HepG2 (cell line): ENCODE data around the gene DHX16. TPM values are rescaled to one million over a fixed set of nuclear protein-coding genes. Genes with fewer than 3 reads are reported as not detected.

Experiments used
- CBX5 ChIP-seq: sonication (generic); formaldehyde crosslinking; IDR thresholded peaks from 2 replicates; pipeline ENCODE4 v1.4.0; 2020; ENCODE audit warnings: missing genetic modification reagents, borderline replicate concordance
- FOXJ3 ChIP-seq: sonication (generic); formaldehyde crosslinking; IDR thresholded peaks from 2 replicates; pipeline ENCODE4 v1.4.0; 2020; ENCODE audit warnings: missing genetic modification reagents, mild to moderate bottlenecking, borderline replicate concordance
- GATA4 ChIP-seq: sonication (generic); IDR thresholded peaks from 2 replicates; pipeline ENCODE4 v1.6.1; 2016; ENCODE audit warnings: antibody characterized with exemption, low read depth, borderline replicate concordance
- MIER2 ChIP-seq: IDR thresholded peaks from 2 replicates; pipeline ENCODE4 v1.6.1; 2016; ENCODE audit warnings: missing biosample characterization, missing genetic modification reagents
- POLR2AphosphoS2 ChIP-seq: IDR thresholded peaks from 2 replicates; pipeline ENCODE4 v1.6.1; 2011; ENCODE audit warnings: low read depth, low read length, improper control_type of control experiment
- SMARCC2 ChIP-seq: fragments of 450-650 bp; IDR thresholded peaks from 2 replicates; pipeline ENCODE4 v1.6.1; 2017; ENCODE audit warnings: antibody characterized with exemption, mild to moderate bottlenecking
- ZBTB21 ChIP-seq: sonication (generic); formaldehyde crosslinking; IDR thresholded peaks from 2 replicates; pipeline ENCODE4 v1.4.0; 2020; ENCODE audit warnings: missing genetic modification reagents
- ZNF383 ChIP-seq: sonication (generic); formaldehyde crosslinking; IDR thresholded peaks from 2 replicates; pipeline ENCODE4 v1.4.0; 2020; ENCODE audit warnings: missing genetic modification reagents, mild to moderate bottlenecking, borderline replicate concordance
- ZNF430 ChIP-seq: sonication (generic); formaldehyde crosslinking; IDR thresholded peaks from 2 replicates; pipeline ENCODE4 v1.9.0; 2021; ENCODE audit warnings: mild to moderate bottlenecking, missing genetic modification reagents
- ZNF780A ChIP-seq: sonication (generic); formaldehyde crosslinking; IDR thresholded peaks from 2 replicates; pipeline ENCODE4 v1.8.0; 2022; ENCODE audit warnings: mild to moderate bottlenecking, missing genetic modification reagents, moderate library complexity
- polyA plus RNA-seq, 8 experiments: library from polyadenylated mRNA; depleted of rRNA in 3 of 8; stranded (reverse) in 7 of 8; unstranded in 1 of 8; fragments of >200 nt; fragmentation: Illumina TruSeq in 4 of 8; extraction: Trizol in 4 of 8; gene quantifications; 2 replicates each; pipeline versions ENCODE4 v1.2.1 to v1.2.3, GENCODE V29; 2011 to 2016; ENCODE audit warnings: low read depth in 4 of 8, missing spikeins in 1 of 8, mixed read lengths in 1 of 8; ENCODE audit not compliant: insufficient read depth in 1 of 8
- total RNA-seq, 5 experiments: library from RNA; depleted of rRNA; stranded (reverse); fragments of >200 nt; fragmentation: Illumina TruSeq; extraction: Trizol; gene quantifications; 2 replicates each; pipeline ENCODE4 v1.2.3, GENCODE V29; 2016; ENCODE audit warnings: low read depth in 1 of 5
- TF ChIP-seq, protein P1 (sequence below), 2 experiments: fragments of 450-650 bp in 1 of 2; sonication (generic) in 1 of 2; formaldehyde crosslinking in 1 of 2; IDR thresholded peaks; 2 replicates each; pipeline versions ENCODE4 v1.6.1 to v1.8.0; 2016 to 2022; ENCODE audit warnings: antibody characterized with exemption in 1 of 2, mild to moderate bottlenecking in 1 of 2, missing genetic modification reagents in 1 of 2
- TF ChIP-seq, protein P2 (sequence below): sonication (generic); formaldehyde crosslinking; IDR thresholded peaks from 2 replicates; pipeline ENCODE4 v1.4.0; 2020; ENCODE audit warnings: mild to moderate bottlenecking, missing genetic modification reagents
- TF ChIP-seq, protein P3 (sequence below): sonication (generic); formaldehyde crosslinking; IDR thresholded peaks from 2 replicates; pipeline ENCODE4 v1.9.0; 2021; ENCODE audit warnings: missing genetic modification reagents, borderline replicate concordance
- TF ChIP-seq, protein P4 (sequence below): fragments of 450-650 bp; IDR thresholded peaks from 2 replicates; pipeline ENCODE4 v1.6.1; 2017

The DHX16 gene
- total and polyA plus RNA-seq, 2 of the 13 experiments (the other 11 are each of a cell fraction or from before 2014, with no cell fraction given): 57.0 to 58.5 TPM

DNA sequence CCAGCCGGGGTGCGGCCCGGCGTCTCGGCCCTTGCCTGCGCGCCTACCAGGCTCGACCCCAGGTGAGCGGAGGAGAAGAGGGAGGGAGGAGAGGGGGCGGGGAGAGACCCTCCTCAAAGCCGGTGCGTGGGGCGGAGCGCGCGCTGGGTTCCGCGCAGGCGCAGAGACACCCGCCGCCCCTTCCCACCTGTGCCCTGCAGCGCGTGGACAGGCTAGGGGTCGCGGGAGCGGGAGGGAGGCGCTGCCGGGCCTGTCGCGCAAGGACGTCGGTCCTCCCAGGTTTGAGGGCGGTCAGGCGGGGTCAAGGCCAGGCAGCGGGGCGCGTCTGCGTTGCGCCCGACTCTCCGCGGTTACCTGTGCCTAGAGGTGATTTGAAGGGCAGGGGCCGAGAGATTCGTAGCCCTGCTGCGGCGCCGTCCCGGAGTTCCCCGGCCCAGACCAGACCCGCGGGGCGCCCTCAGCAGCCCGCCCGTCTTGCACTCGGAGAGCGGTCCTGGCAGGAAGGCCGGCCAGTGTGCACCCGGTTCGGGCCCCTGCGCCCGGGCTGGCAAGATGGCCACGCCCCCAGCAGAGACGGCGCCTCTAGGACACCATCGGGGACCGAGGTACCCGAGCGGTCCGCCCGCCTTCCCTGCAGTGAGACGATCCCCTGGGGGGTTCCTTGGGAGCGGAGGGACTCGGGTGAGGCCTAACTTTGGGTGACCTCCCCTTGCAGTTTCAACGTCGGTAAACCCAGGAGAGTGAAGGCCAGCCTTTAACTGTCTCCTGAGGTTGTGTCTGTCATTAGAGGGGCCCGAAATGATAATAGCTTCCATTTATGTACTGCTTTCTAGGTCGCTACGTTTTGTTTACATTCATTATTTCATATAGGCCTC lies 25.3 kb downstream of the DHX16 start (continued):
- TF ChIP-seq, protein P1, sequence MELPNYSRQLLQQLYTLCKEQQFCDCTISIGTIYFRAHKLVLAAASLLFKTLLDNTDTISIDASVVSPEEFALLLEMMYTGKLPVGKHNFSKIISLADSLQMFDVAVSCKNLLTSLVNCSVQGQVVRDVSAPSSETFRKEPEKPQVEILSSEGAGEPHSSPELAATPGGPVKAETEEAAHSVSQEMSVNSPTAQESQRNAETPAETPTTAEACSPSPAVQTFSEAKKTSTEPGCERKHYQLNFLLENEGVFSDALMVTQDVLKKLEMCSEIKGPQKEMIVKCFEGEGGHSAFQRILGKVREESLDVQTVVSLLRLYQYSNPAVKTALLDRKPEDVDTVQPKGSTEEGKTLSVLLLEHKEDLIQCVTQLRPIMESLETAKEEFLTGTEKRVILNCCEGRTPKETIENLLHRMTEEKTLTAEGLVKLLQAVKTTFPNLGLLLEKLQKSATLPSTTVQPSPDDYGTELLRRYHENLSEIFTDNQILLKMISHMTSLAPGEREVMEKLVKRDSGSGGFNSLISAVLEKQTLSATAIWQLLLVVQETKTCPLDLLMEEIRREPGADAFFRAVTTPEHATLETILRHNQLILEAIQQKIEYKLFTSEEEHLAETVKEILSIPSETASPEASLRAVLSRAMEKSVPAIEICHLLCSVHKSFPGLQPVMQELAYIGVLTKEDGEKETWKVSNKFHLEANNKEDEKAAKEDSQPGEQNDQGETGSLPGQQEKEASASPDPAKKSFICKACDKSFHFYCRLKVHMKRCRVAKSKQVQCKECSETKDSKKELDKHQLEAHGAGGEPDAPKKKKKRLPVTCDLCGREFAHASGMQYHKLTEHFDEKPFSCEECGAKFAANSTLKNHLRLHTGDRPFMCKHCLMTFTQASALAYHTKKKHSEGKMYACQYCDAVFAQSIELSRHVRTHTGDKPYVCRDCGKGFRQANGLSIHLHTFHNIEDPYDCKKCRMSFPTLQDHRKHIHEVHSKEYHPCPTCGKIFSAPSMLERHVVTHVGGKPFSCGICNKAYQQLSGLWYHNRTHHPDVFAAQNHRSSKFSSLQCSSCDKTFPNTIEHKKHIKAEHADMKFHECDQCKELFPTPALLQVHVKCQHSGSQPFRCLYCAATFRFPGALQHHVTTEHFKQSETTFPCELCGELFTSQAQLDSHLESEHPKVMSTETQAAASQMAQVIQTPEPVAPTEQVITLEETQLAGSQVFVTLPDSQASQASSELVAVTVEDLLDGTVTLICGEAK (IDR thresholded peaks at IDR 0.05): no peak
- TF ChIP-seq, protein P1 (CRISPR knock-in tag; IDR thresholded peaks at IDR 0.05): peak; percentile 88
- peak; percentile 9; the same call in 1 of the 2 replicates for TF ChIP-seq ZBTB21
- no peak for TF ChIP-seq SMARCC2
- TF ChIP-seq ZNF383 (CRISPR knock-in tag): peak; percentile 79; the same call in 1 of the 2 replicates
- TF ChIP-seq, protein P2, sequence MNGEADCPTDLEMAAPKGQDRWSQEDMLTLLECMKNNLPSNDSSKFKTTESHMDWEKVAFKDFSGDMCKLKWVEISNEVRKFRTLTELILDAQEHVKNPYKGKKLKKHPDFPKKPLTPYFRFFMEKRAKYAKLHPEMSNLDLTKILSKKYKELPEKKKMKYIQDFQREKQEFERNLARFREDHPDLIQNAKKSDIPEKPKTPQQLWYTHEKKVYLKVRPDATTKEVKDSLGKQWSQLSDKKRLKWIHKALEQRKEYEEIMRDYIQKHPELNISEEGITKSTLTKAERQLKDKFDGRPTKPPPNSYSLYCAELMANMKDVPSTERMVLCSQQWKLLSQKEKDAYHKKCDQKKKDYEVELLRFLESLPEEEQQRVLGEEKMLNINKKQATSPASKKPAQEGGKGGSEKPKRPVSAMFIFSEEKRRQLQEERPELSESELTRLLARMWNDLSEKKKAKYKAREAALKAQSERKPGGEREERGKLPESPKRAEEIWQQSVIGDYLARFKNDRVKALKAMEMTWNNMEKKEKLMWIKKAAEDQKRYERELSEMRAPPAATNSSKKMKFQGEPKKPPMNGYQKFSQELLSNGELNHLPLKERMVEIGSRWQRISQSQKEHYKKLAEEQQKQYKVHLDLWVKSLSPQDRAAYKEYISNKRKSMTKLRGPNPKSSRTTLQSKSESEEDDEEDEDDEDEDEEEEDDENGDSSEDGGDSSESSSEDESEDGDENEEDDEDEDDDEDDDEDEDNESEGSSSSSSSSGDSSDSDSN (CRISPR knock-in tag): peak; percentile 99
- peak; percentile 60; the same call in 1 of the 2 replicates for TF ChIP-seq FOXJ3 (CRISPR knock-in tag)
- TF ChIP-seq CBX5 (CRISPR knock-in tag): peak; percentile 71; the same call in 1 of the 2 replicates
- TF ChIP-seq, protein P3, sequence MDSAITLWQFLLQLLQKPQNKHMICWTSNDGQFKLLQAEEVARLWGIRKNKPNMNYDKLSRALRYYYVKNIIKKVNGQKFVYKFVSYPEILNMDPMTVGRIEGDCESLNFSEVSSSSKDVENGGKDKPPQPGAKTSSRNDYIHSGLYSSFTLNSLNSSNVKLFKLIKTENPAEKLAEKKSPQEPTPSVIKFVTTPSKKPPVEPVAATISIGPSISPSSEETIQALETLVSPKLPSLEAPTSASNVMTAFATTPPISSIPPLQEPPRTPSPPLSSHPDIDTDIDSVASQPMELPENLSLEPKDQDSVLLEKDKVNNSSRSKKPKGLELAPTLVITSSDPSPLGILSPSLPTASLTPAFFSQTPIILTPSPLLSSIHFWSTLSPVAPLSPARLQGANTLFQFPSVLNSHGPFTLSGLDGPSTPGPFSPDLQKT (CRISPR knock-in tag): no peak
- TF ChIP-seq POLR2AphosphoS2: peak; percentile 88
- TF ChIP-seq, protein P4, sequence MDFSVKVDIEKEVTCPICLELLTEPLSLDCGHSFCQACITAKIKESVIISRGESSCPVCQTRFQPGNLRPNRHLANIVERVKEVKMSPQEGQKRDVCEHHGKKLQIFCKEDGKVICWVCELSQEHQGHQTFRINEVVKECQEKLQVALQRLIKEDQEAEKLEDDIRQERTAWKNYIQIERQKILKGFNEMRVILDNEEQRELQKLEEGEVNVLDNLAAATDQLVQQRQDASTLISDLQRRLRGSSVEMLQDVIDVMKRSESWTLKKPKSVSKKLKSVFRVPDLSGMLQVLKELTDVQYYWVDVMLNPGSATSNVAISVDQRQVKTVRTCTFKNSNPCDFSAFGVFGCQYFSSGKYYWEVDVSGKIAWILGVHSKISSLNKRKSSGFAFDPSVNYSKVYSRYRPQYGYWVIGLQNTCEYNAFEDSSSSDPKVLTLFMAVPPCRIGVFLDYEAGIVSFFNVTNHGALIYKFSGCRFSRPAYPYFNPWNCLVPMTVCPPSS: no peak
- no peak for TF ChIP-seq ZNF780A
- TF ChIP-seq GATA4: 0 out of 2 replicates have a peak, but pooled peaks have one; percentile 35
- TF ChIP-seq ZNF430 (CRISPR knock-in tag): peak; percentile 92
- peak; percentile 54; the same call in 1 of the 2 replicates for TF ChIP-seq MIER2 (CRISPR knock-in tag)
